Stimulated activated CD8-positive, alpha-beta memory T cell treated with anti-CD3 and anti-CD28 coated beads, Interleukin-4, amount 100 ng/mL, for 48 hours (primary cell): ENCODE data around the gene RASGEF1B.
"Not testable (repeated sequence)": the region's sequence is repeated elsewhere in the genome, so short reads cannot be mapped to it uniquely, and the experiment has no call there.

Source experiments
- DNase-seq: peaks from one replicate; pipeline ENCODE4 v3.0.0-alpha.2; 2020

Gene RASGEF1B

GRCh38 chr4:81429031-81429430 is 42.7 kb downstream of the RASGEF1B start:
- no peak for DNase-seq

- DNase-seq, result no peak
These were observed 43.7 kb downstream of the RASGEF1B start for GRCh38 chr4:81428002-81428401.

- DNase-seq, result no peak
These were observed 44.3 kb downstream of the RASGEF1B start for GRCh38 chr4:81427344-81427821.

GRCh38 chr4:81426770-81427289 is 44.9 kb downstream of the RASGEF1B start:
- no peak for DNase-seq

GRCh38 chr4:81424816-81425755 is 46.6 kb downstream of the RASGEF1B start:
- DNase-seq, result no peak

DNA sequence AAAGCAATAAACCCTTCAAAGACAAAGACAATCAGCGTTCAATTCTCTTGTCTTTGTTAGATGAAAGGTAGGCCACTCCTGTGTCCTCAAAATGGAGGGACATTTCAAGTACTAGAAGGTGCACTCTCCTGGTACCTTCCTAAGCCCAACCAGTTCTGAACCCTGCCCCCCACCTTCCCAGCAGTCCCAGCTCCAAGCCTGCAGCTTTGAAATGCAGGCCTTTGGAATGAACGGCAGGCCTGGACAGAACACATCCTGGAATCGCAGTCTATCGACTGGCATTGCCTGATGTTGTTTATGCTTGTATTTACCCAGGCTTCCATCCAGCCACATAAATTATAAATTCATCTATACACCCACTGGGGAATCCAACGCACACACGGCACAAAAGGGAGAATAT is 47.4 kb downstream of the RASGEF1B start:
- no peak for DNase-seq

DNA sequence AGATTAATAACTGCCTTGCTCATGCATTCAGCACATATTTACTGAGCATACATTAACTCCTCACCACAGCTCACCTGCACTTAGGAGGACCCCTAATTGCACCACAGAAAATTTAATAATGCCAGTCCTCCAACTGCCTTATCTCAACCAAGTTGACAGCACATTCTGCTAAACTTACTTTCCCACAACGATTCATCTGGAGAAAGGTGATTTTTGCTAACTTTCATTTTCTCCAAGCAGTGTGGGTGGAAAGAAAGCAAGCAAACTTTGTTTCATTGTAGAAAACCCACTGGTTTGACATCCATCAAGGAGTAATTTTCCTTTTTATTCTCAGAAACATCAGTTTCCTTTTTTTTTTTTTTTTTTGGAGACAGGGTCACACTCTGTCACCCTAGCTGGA is 49.1 kb downstream of the RASGEF1B start:
- DNase-seq, result no peak

GRCh38 chr4:81421346-81422218 is 50.1 kb downstream of the RASGEF1B start:
- DNase-seq, result no peak

GRCh38 chr4:81418572-81418971 is 53.1 kb downstream of the RASGEF1B start:
- DNase-seq, result no peak

DNA sequence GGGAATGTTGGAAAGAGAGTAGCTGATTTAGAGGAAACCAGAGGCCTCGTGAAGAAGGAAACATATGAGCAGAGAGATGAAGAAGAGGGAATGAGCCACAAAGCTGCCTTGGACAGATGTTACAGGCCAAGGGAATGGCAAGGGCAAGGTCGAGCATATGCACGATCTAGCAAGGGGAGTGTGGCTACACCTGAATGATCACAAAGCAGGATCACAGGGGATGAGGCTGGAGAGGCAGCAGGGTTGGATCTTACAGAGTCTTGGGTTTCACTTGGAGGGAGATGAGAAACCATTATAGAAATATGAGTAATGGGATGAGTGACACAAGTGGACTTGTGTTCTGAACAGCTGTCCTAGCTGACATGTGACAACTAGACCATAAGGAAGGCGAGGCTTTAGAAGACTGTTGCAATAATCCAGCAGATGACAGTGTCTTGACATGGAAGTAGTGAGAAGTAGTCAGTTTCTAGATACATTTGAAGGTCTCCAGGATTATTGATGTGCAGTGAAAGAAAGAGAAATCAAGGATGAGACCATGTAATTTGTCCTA is 58.7 kb downstream of the RASGEF1B start:
- no peak for DNase-seq

DNA sequence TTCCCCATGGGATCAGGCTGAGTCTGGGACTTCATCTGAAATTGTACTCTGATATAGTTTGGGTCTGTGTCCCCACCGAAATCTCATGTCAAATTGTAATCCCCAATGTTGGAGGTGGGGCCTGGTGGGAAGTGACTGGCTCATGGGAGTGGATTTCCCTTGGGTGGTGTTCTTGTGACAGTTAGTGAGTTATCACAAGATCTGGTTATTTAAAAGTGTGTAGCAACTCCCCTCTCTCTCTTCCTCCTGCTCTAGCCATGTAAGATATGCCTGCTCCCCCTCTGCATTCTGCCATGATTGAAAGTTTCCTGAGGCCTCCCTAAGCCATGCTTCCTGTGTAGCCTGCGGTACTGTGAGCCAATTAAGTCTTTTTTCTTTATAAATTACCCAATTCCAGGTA is 61.0 kb downstream of the RASGEF1B start:
- no peak for DNase-seq

GRCh38 chr4:81409836-81410235 is 61.9 kb downstream of the RASGEF1B start:
- DNase-seq, result no peak

GRCh38 chr4:81408341-81408740 is 63.4 kb downstream of the RASGEF1B start:
- no peak for DNase-seq

GRCh38 chr4:81407726-81408125 is 64.0 kb downstream of the RASGEF1B start:
- DNase-seq, result no peak

GRCh38 chr4:81406481-81406880 is 65.2 kb downstream of the RASGEF1B start:
- DNase-seq, result not testable (repeated sequence)

GRCh38 chr4:81405900-81406401 is 65.8 kb downstream of the RASGEF1B start:
- DNase-seq, result no peak

- no peak for DNase-seq
These were observed 67.0 kb downstream of the RASGEF1B start for GRCh38 chr4:81404741-81405140.

DNA sequence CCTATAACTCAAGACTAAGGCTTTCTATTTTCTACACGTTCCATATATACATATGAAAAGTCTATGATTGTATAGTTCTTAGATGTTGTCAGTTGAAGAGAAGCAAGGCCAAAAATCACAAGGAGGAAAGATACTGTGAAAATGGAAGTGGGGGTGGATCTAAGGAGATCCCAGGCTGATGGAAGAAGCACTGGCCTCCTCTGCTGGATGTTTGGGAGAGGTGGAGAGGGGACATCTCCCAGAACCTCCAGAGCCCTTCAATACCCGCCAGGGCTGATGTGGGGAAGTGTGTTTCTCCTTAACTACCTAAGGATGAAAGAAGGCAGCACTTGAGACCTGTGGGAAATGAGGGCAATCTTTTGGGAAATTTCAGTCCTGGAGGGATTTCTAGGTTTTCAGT is 67.4 kb downstream of the RASGEF1B start:
- DNase-seq, result no peak

DNA sequence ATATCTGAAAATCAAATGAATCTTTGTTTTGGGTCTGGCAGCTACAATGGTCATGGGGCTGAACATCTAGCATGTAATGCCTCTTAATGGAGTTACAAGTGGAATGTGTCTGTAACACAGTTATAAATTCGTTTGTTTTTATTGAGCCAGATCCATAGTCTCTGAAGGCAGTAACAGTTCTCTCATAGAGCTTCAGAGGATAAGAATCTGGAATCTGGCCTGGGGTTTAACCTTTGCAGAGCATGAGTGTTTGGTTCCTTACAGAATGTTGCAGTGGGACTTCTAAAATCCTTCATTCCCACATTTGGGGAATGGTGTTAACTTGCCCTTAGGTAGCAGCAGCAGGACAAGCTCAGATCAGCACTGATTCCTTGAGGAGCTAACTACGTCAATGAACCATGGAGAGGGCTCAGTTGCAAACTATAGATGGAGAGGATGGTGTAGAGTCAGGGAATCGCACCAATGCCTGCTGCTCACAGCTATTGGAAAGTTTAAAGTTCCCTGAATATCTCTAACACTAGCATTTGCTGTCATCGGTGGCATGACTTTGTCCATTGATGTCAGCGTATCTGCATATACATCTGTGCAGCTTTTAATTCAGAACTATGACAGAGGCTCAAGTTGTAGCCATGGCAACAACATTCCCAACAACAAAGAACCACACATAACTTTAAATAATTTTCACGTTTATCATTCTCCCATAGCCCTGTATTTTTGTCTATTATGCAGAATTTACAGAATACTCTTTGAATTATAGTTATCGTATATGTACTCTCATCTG is 72.2 kb downstream of the RASGEF1B start:
- DNase-seq, result no peak

- DNase-seq, result no peak
These were observed 73.3 kb downstream of the RASGEF1B start for GRCh38 chr4:81398379-81398778.

- no peak for DNase-seq
These were observed 74.1 kb downstream of the RASGEF1B start for GRCh38 chr4:81397635-81398034.

DNA sequence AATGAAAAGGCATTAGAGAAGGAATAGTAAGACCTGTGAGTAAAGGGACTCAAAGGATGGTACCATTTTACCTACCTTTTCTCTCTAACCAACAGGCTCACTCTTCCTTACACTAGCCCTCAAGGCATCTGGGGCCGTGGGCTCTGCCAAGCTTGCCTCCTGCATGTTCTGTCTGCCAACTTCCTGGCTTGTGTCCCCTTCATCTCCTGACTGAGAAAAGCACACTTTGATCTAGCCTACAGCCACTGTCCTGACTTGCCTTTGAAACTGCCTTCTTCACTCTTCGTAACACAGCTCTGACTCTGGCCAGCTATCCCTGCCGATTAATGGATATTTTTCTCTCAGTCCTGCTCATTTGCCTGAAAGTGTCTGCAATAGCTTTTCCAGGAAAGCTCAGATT is 76.5 kb downstream of the RASGEF1B start:
- no peak for DNase-seq
